Ishikawa (cell line): ENCODE data around the gene IQCF6.

Experiments used
- CEBPB ChIP-seq: IDR thresholded peaks from 2 replicates; pipeline ENCODE4 v1.6.1; 2012
- EGR1 ChIP-seq: IDR thresholded peaks from 2 replicates; pipeline ENCODE4 v1.6.1; 2012
- FOXM1 ChIP-seq: IDR thresholded peaks from 2 replicates; pipeline ENCODE4 v1.6.1; 2012; ENCODE audit warnings: low read depth, borderline replicate concordance
- RAD21 ChIP-seq: IDR thresholded peaks from 2 replicates; pipeline ENCODE4 v1.6.1; 2012; ENCODE audit warnings: low read depth
- TAF1 ChIP-seq: IDR thresholded peaks from 2 replicates; pipeline ENCODE4 v1.6.1; 2012; ENCODE audit warnings: low read depth, mild to moderate bottlenecking
- TCF12 ChIP-seq: IDR thresholded peaks from 2 replicates; pipeline ENCODE4 v1.6.1; 2012; ENCODE audit warnings: low read depth
- TF ChIP-seq, protein P1 (sequence below): IDR thresholded peaks from 2 replicates; pipeline ENCODE4 v1.6.1; 2012; ENCODE audit warnings: low read depth, mild to moderate bottlenecking
- TF ChIP-seq, protein P2 (sequence below): IDR thresholded peaks from 2 replicates; pipeline ENCODE4 v1.6.1; 2012
- TF ChIP-seq, protein P3 (sequence below): IDR thresholded peaks from 2 replicates; pipeline ENCODE4 v1.6.1; 2012

DNA sequence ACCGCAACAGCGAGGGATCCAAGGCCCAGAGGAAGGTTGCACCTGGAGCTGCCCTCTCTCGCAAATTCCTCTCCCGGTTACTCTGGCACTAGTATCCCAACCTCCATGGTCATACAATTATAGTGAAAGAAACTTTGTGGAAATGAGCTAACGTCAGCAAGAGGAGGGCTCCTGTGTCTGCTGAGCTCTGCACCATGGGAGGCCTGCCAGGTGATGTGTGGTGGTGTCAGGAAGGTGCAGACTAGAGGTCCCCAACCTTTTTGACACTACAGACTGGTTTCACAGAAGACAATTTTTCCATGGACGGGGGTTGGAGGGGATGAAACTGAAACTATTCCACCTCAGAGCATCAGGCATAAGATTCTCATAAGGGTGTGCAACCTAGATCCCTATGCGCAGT is 13.2 kb upstream of the IQCF6 start:
- TF ChIP-seq RAD21: no peak
- no peak for TF ChIP-seq TAF1
- no peak for TF ChIP-seq CEBPB
- no peak for TF ChIP-seq FOXM1
- TF ChIP-seq TCF12: no peak
- TF ChIP-seq, protein P1, sequence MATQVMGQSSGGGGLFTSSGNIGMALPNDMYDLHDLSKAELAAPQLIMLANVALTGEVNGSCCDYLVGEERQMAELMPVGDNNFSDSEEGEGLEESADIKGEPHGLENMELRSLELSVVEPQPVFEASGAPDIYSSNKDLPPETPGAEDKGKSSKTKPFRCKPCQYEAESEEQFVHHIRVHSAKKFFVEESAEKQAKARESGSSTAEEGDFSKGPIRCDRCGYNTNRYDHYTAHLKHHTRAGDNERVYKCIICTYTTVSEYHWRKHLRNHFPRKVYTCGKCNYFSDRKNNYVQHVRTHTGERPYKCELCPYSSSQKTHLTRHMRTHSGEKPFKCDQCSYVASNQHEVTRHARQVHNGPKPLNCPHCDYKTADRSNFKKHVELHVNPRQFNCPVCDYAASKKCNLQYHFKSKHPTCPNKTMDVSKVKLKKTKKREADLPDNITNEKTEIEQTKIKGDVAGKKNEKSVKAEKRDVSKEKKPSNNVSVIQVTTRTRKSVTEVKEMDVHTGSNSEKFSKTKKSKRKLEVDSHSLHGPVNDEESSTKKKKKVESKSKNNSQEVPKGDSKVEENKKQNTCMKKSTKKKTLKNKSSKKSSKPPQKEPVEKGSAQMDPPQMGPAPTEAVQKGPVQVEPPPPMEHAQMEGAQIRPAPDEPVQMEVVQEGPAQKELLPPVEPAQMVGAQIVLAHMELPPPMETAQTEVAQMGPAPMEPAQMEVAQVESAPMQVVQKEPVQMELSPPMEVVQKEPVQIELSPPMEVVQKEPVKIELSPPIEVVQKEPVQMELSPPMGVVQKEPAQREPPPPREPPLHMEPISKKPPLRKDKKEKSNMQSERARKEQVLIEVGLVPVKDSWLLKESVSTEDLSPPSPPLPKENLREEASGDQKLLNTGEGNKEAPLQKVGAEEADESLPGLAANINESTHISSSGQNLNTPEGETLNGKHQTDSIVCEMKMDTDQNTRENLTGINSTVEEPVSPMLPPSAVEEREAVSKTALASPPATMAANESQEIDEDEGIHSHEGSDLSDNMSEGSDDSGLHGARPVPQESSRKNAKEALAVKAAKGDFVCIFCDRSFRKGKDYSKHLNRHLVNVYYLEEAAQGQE: no peak
- TF ChIP-seq, protein P2, sequence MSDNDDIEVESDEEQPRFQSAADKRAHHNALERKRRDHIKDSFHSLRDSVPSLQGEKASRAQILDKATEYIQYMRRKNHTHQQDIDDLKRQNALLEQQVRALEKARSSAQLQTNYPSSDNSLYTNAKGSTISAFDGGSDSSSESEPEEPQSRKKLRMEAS: no peak
- TF ChIP-seq EGR1: no peak
- TF ChIP-seq, protein P3, sequence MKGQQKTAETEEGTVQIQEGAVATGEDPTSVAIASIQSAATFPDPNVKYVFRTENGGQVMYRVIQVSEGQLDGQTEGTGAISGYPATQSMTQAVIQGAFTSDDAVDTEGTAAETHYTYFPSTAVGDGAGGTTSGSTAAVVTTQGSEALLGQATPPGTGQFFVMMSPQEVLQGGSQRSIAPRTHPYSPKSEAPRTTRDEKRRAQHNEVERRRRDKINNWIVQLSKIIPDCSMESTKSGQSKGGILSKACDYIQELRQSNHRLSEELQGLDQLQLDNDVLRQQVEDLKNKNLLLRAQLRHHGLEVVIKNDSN: no peak
